ENCODE measurements around the gene CAMK2D. TPM values are rescaled to one million over a fixed set of nuclear protein-coding genes. Genes with fewer than 3 reads are reported as not detected.
A peak's percentile ranks its signal among the peaks of the same experiment; 100 is the strongest.

CAMK2D gene
- total RNA-seq, 4 donors from 2014 or later, result 57.3 to 78.4 (median 61.8) TPM

GRCh38 chr4:113407409-113407808 is 354.1 kb downstream of the CAMK2D start:
- intact Hi-C loops (cut with DNase I), result loop anchor here (10.0 kb wide), 1 partner anchor 127 kb away; no protein-coding TSS in a partner anchor
- WGBS, 2 donors, result 87 to 90% methylated on average over 2 of the region's 2 CpGs
- H3K27me3 ChIP-seq, result no peaks in the 10 kb centered on the region
- TF ChIP-seq, protein P1, sequence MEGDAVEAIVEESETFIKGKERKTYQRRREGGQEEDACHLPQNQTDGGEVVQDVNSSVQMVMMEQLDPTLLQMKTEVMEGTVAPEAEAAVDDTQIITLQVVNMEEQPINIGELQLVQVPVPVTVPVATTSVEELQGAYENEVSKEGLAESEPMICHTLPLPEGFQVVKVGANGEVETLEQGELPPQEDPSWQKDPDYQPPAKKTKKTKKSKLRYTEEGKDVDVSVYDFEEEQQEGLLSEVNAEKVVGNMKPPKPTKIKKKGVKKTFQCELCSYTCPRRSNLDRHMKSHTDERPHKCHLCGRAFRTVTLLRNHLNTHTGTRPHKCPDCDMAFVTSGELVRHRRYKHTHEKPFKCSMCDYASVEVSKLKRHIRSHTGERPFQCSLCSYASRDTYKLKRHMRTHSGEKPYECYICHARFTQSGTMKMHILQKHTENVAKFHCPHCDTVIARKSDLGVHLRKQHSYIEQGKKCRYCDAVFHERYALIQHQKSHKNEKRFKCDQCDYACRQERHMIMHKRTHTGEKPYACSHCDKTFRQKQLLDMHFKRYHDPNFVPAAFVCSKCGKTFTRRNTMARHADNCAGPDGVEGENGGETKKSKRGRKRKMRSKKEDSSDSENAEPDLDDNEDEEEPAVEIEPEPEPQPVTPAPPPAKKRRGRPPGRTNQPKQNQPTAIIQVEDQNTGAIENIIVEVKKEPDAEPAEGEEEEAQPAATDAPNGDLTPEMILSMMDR (IDR thresholded peaks at IDR 0.05), result no peak
- no peak for TF ChIP-seq POLR2A (IDR thresholded peaks at IDR 0.05)
- no peak overlapping the region for H3K4me3 ChIP-seq (replicated peaks in 1 of 3)
- H3K27ac ChIP-seq, result no peak overlapping the region
- DNase-seq, result no peak
- no peaks in the 10 kb centered on the region for H3K9me3 ChIP-seq
- H3K36me3 ChIP-seq, result no peaks in the 10 kb centered on the region
- peaks cover 0 to 3% of the 10 kb centered on the region in 2 donors for H3K4me1 ChIP-seq

DNA sequence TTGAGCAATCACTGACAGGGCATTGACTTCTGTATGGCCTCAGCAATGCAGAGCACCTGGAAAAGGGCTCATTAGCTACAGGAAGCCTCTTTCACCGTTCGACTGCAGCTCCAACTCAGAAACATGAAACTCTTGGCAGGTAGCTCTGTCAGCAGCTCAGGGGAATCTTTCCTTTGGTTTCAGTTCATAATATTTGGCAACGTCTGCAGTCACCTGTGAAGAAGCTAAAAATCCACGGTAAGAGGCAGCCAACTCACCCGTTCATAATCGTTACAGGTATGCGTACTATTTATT is 354.9 kb downstream of the CAMK2D start:
- TF ChIP-seq, protein P1 (IDR thresholded peaks at IDR 0.05), result no peak
- no peak for TF ChIP-seq POLR2A (IDR thresholded peaks at IDR 0.05)
- H3K27ac ChIP-seq, result no peak overlapping the region
- H3K4me3 ChIP-seq (replicated peaks in 1 of 3), result no peak overlapping the region
- no peaks in the 10 kb centered on the region for H3K9me3 ChIP-seq
- DNase-seq, result peak in 1 of 2 donors; percentile 29
- intact Hi-C loops (cut with DNase I), result loop anchor here (10.0 kb wide), 1 partner anchor 128 kb away; no protein-coding TSS in a partner anchor
- WGBS, 2 donors, result 35 to 56% methylated on average over 7 of the region's 7 CpGs
- no peaks in the 10 kb centered on the region for H3K27me3 ChIP-seq
- H3K36me3 ChIP-seq, result no peaks in the 10 kb centered on the region
- peaks cover 0 to 3% of the 10 kb centered on the region in 2 donors for H3K4me1 ChIP-seq

DNA sequence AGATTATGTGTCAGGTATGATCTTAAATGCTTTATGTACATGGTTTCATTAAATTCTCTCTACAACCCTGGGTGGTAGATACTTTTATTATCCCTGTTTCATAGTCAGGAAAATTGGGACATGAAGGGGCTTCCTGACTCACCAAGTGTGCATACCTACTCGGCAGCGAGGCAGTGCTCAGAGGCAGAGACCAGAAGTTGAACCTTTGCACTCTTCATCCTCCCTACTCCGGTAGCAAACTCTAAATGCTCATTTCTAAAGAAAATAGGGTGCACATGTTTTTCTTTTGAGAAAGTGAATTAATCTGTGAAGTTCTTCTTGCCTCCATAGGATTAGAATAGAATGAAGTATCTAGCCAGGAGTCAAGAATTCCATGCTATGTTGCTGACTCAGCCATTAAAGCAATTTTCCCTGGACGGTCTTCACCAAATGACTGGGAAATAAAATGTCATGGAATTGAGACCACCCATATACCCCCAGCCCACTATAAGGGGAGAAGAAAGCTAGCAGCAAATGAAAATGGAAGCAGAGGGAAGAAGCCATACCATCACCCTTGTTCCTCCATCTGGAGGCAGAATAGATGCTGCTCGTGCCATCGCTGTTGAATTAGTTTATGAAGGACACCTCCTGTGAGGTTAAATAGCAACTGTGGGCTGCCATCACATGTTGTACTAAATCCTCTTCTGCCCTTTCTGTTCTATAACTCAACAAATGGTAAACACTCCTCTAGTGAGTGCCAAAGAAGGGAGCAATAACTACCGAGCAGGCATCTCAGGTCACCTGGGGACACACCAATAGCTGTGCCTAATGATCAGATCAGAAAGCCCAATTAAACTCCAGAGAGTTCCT is 355.4 kb downstream of the CAMK2D start:
- Histone ChIP-seq H3K4me3 (replicated peaks in 1 of 3) (no peak overlapping the region), H3K4me1 (no peaks in the 10 kb centered on the region), H3K9me3 (no peaks in the 10 kb centered on the region), H3K36me3 (no peaks in the 10 kb centered on the region), H3K27me3 (no peaks in the 10 kb centered on the region), H3K27ac (no peak overlapping the region)
- TF ChIP-seq, protein P1 (IDR thresholded peaks at IDR 0.05), result no peak
- TF ChIP-seq POLR2A (IDR thresholded peaks at IDR 0.05), result no peak
- intact Hi-C loops (cut with DNase I), result loop anchor here (10.0 kb wide), 1 partner anchor 129 kb away; no protein-coding TSS in a partner anchor
- 83 to 86% methylated on average over 7 of the region's 7 CpGs for WGBS, 2 donors
- DNase-seq, result no peak

DNA sequence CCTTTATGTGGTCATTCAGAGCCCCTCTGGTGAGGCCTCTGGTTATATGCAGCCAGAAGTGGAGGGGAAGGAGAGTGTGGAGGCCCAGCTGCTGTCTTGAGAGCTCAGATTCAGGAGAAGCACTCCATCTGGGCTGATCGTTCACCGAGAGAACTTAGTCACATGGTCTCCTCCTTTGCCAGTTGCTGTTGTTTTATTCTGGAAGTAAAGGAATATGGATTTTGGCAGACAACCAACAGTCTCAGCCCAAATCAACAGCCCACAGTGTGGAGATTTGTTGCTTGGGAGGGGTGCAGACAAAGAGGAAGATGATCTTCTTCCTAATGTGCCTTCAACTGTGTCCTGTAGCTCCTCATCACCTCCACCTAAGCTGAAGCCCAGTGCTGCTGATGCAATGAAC is 356.7 kb downstream of the CAMK2D start:
- H3K4me1 ChIP-seq, result no peaks in the 10 kb centered on the region
- WGBS, 2 donors, result 6 to 21% methylated on average over 2 of the region's 2 CpGs
- intact Hi-C loops (cut with DNase I), result loop anchor here (10.0 kb wide), 1 partner anchor 130 kb away; no protein-coding TSS in a partner anchor
- TF ChIP-seq POLR2A (IDR thresholded peaks at IDR 0.05), result no peak
- TF ChIP-seq, protein P1 (IDR thresholded peaks at IDR 0.05), result no peak
- no peaks in the 10 kb centered on the region for H3K9me3 ChIP-seq
- H3K36me3 ChIP-seq, result no peaks in the 10 kb centered on the region
- H3K4me3 ChIP-seq (replicated peaks in 1 of 3), result no peak overlapping the region
- no peak for DNase-seq
- no peaks in the 10 kb centered on the region for H3K27me3 ChIP-seq
- H3K27ac ChIP-seq, result no peak overlapping the region

- TF ChIP-seq, protein P1 (IDR thresholded peaks at IDR 0.05), result no peak
- no peak for TF ChIP-seq POLR2A (IDR thresholded peaks at IDR 0.05)
- Histone ChIP-seq H3K4me1 (no peaks in the 10 kb centered on the region), H3K27me3 (no peaks in the 10 kb centered on the region), H3K27ac (no peak overlapping the region), H3K36me3 (no peaks in the 10 kb centered on the region), H3K9me3 (no peaks in the 10 kb centered on the region), H3K4me3 (replicated peaks in 1 of 3) (no peak overlapping the region)
- 98 to 99% methylated on average over 4 of the region's 4 CpGs for WGBS, 2 donors
- DNase-seq, result no peak
- intact Hi-C loops (cut with DNase I), result loop anchor here (10.0 kb wide), 1 partner anchor 131 kb away; no protein-coding TSS in a partner anchor
Observed at GRCh38 chr4:113404167-113404571, 357.4 kb downstream of the CAMK2D start.

Data from thyroid gland (tissue), 4 donors.